OCI-LY1 (cell line): ENCODE results near the gene NDUFAF2.

Experiments
- H2AFZ ChIP-seq: fragments of 200-600 bp; sonication (generic), shearing (Covaris generic); 2 replicates; pipeline ENCODE4 v1.6.0; 2014; ENCODE audit warnings: antibody characterized with exemption, mild to moderate bottlenecking, low read length
- H3F3A ChIP-seq: fragments of 200-600 bp; sonication (generic), shearing (Covaris generic); 2 replicates; pipeline ENCODE4 v1.6.0; 2014; ENCODE audit warnings: mild to moderate bottlenecking, antibody characterized with exemption, low read length, moderate library complexity; ENCODE audit not compliant: insufficient read depth
- H3K27ac ChIP-seq: fragments of 200-600 bp; sonication (generic); 2 replicates; pipeline ENCODE4 v1.5.1; 2014; ENCODE audit warnings: low read length, mixed run types, mild to moderate bottlenecking, low read depth; ENCODE audit not compliant: poor library complexity, severe bottlenecking
- H3K27me3 ChIP-seq: fragments of 200-600 bp; sonication (generic); 2 replicates; pipeline ENCODE4 v1.6.0; 2014; ENCODE audit warnings: antibody characterized with exemption, mild to moderate bottlenecking, low read length, moderate library complexity; ENCODE audit not compliant: insufficient read depth
- H3K36me3 ChIP-seq: fragments of 200-600 bp; sonication (generic); 2 replicates; pipeline ENCODE4 v1.6.1; 2014; ENCODE audit warnings: mild to moderate bottlenecking, antibody characterized with exemption, low read length, moderate library complexity, mixed read lengths; ENCODE audit not compliant: insufficient read depth
- H3K4me1 ChIP-seq: fragments of 200-600 bp; sonication (generic); 2 replicates; pipeline ENCODE4 v1.5.1; 2014; ENCODE audit warnings: mild to moderate bottlenecking, low read length, moderate library complexity; ENCODE audit not compliant: insufficient read depth, severe bottlenecking
- H3K4me2 ChIP-seq: fragments of 200-600 bp; sonication (generic), shearing (Covaris generic); 2 replicates; pipeline ENCODE4 v1.6.1; 2014; ENCODE audit warnings: low read length
- H3K4me3 ChIP-seq: fragments of 200-600 bp; sonication (generic); 2 replicates; pipeline ENCODE4 v1.5.1; 2014; ENCODE audit warnings: low read length, low read depth, mild to moderate bottlenecking, mixed read lengths; ENCODE audit not compliant: poor library complexity, severe bottlenecking
- H3K79me2 ChIP-seq: fragments of 200-600 bp; shearing (Covaris generic); 2 replicates; pipeline ENCODE4 v1.6.1; 2016; ENCODE audit warnings: mixed run types, low read length, mixed read lengths; ENCODE audit not compliant: insufficient read depth
- H3K9ac ChIP-seq: fragments of 200-600 bp; sonication (generic), shearing (Covaris generic); 2 replicates; pipeline ENCODE4 v1.6.1; 2014; ENCODE audit warnings: mild to moderate bottlenecking, low read length, mixed read lengths
- H3K9me2 ChIP-seq: fragments of 200-600 bp; sonication (generic), shearing (Covaris generic); 2 replicates; pipeline ENCODE4 v1.6.1; 2014; ENCODE audit warnings: low read depth, mild to moderate bottlenecking, low read length, mixed read lengths
- H3K9me3 ChIP-seq: fragments of 200-600 bp; shearing (Covaris generic); 2 replicates; pipeline ENCODE4 v1.6.1; 2014; ENCODE audit warnings: low read length, mixed read lengths
- H4K20me1 ChIP-seq: fragments of 200-600 bp; sonication (generic), shearing (Covaris generic); 2 replicates; pipeline ENCODE4 v1.6.0; 2016; ENCODE audit warnings: mild to moderate bottlenecking, low read length; ENCODE audit not compliant: insufficient read depth
- EZH2 ChIP-seq: fragments of 200-600 bp; sonication (generic), shearing (Covaris generic); IDR thresholded peaks from 2 replicates; pipeline ENCODE4 v1.8.0; 2017; ENCODE audit warnings: borderline replicate concordance, mixed run types, mild to moderate bottlenecking, antibody characterized with exemption, low read length, moderate library complexity, mixed read lengths
- TF ChIP-seq, protein P1 (sequence below): fragments of 200-600 bp; sonication (generic), shearing (Covaris generic); IDR thresholded peaks from 2 replicates; pipeline ENCODE4 v1.5.1; 2017; ENCODE audit warnings: mild to moderate bottlenecking, antibody characterized with exemption, low read length, moderate library complexity, mixed read lengths

NDUFAF2 gene

DNA sequence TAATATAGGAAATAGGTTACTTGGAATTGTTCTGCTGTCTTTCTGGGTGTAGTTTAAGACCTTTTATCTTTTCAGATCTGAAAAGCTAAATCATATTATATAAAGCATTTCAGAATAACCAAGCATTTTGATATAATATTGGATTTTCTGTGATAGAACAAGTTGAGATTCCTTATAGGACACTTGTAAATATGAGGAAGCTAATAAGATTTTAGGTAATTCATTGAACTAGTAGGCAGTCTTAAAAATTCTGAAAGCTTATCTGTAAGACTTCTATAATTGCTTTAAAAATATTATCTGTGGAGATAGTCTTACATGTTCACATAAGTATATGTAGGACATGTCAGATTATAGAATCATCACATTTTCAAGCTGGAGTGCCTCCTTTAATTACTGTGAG, 114.5 kb downstream of the NDUFAF2 start:
- H3K79me2 ChIP-seq = no peaks in the 10 kb centered on the region
- no peaks in the 10 kb centered on the region for H3K4me1 ChIP-seq
- H3F3A ChIP-seq = no peaks in the 10 kb centered on the region
- H3K4me2 ChIP-seq = no peak overlapping the region
- no peak overlapping the region for H3K4me3 ChIP-seq
- TF ChIP-seq, protein P1, sequence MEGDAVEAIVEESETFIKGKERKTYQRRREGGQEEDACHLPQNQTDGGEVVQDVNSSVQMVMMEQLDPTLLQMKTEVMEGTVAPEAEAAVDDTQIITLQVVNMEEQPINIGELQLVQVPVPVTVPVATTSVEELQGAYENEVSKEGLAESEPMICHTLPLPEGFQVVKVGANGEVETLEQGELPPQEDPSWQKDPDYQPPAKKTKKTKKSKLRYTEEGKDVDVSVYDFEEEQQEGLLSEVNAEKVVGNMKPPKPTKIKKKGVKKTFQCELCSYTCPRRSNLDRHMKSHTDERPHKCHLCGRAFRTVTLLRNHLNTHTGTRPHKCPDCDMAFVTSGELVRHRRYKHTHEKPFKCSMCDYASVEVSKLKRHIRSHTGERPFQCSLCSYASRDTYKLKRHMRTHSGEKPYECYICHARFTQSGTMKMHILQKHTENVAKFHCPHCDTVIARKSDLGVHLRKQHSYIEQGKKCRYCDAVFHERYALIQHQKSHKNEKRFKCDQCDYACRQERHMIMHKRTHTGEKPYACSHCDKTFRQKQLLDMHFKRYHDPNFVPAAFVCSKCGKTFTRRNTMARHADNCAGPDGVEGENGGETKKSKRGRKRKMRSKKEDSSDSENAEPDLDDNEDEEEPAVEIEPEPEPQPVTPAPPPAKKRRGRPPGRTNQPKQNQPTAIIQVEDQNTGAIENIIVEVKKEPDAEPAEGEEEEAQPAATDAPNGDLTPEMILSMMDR = no peak
- TF ChIP-seq EZH2 = no peak
- no peaks in the 10 kb centered on the region for H3K36me3 ChIP-seq
- H3K9me3 ChIP-seq = no peaks in the 10 kb centered on the region
- H3K9ac ChIP-seq = no peak overlapping the region
- H2AFZ ChIP-seq = no peak overlapping the region
- 0 out of 2 replicates have a peak, but pooled peaks cover 3% of the 10 kb centered on the region for H4K20me1 ChIP-seq
- H3K27ac ChIP-seq = no peak overlapping the region
- no peaks in the 10 kb centered on the region for H3K9me2 ChIP-seq
- no peaks in the 10 kb centered on the region for H3K27me3 ChIP-seq

DNA sequence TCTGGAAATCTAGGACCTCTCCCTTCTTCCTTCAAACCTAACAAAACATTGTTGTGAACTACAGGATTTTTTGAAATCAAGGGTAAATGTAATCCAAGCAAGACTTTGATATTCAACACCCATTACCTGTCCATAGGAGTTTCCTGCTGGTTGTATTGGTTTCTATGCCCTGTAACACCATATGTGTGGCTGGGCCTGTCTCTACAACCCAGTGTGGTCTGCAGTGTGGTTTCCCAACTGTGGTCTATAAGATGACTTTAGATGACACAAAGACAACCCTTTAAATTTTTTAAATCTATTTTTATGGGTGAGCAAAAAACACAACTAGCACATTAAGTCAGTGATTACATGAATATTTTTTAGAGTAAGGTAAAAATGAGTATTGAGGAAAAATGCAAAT, 124.1 kb downstream of the NDUFAF2 start:
- H3K9ac ChIP-seq = no peak overlapping the region
- H3K36me3 ChIP-seq = no peaks in the 10 kb centered on the region
- TF ChIP-seq, protein P1 = no peak
- TF ChIP-seq EZH2 = no peak
- no peak overlapping the region for H3K4me3 ChIP-seq
- H3F3A ChIP-seq = no peaks in the 10 kb centered on the region
- no peaks in the 10 kb centered on the region for H3K4me1 ChIP-seq
- H3K27me3 ChIP-seq = no peaks in the 10 kb centered on the region
- H3K9me2 ChIP-seq = no peaks in the 10 kb centered on the region
- no peak overlapping the region for H3K27ac ChIP-seq
- H3K4me2 ChIP-seq = no peak overlapping the region
- no peaks in the 10 kb centered on the region for H3K79me2 ChIP-seq
- H3K9me3 ChIP-seq = no peaks in the 10 kb centered on the region
- no peaks in the 10 kb centered on the region for H4K20me1 ChIP-seq
- H2AFZ ChIP-seq = no peak overlapping the region

DNA sequence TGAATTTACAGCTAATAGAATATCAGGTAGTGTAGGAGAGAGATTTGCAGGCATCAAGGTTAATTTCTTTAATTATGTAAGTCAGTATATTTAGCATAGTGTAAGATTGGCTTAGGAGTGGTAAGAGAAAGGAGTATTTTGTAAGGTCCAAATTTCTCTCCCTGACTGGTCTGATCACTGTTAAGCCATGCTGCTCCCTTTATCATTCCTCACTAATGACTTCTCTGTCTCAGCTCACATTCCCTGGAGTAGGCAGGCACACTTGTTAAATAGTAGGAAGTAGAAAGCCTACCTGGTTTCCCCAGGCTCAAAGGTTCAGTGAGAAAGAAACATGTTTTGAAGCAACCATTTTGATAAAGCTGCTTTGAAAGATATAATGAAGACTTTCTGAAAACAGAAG, 126.5 kb downstream of the NDUFAF2 start:
- H3K4me2 ChIP-seq = no peak overlapping the region
- H3K4me3 ChIP-seq = no peak overlapping the region
- no peak overlapping the region for H3K9ac ChIP-seq
- no peak overlapping the region for H3K27ac ChIP-seq
- H3F3A ChIP-seq = no peaks in the 10 kb centered on the region
- no peaks in the 10 kb centered on the region for H3K4me1 ChIP-seq
- H3K9me2 ChIP-seq = no peaks in the 10 kb centered on the region
- H4K20me1 ChIP-seq = no peaks in the 10 kb centered on the region
- TF ChIP-seq, protein P1 = no peak
- TF ChIP-seq EZH2 = no peak
- no peaks in the 10 kb centered on the region for H3K36me3 ChIP-seq
- no peaks in the 10 kb centered on the region for H3K9me3 ChIP-seq
- H3K27me3 ChIP-seq = no peaks in the 10 kb centered on the region
- H2AFZ ChIP-seq = no peak overlapping the region
- H3K79me2 ChIP-seq = no peaks in the 10 kb centered on the region
